ENCODE data around the gene WDR62. TPM values are rescaled to one million over a fixed set of nuclear protein-coding genes. Genes with fewer than 3 reads are reported as not detected.
A peak's percentile ranks its signal among the peaks of the same experiment; 100 is the strongest.

WDR62 gene
- total RNA-seq, 3 donors from 2014 or later (not counting 1 experiment from before 2014, with no cell fraction given) = 3.9 to 5.9 (median 4.8) TPM

DNA sequence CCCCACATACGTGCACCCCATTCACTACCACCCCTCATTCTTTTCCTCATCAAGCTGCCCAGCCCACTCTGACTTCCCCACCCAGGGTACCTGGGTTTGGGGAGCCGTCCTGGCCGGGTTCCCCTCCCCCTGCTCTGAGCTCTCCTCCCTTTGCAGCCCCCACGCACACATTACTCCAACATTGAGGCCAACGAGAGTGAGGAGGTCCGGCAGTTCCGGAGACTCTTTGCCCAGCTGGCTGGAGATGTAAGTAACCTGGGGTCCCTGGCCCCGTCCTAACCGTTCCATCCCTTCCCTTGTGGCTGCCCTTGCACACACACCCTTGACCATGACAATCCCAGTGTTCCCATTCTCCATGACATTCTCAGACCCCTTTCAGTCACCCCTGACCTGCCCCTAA is 87.8 kb downstream of the WDR62 start:
- H3K9me3 ChIP-seq (ENCODE audit: control insufficient read depth, insufficient read depth, low read length) = no peaks in the 10 kb centered on the region
- DNase-seq (no peak), ATAC-seq (no peak)
- Mint-ChIP-seq H3K36me3 (peaks cover 6% of the 10 kb centered on the region), H3K4me1 (peaks cover 17 to 28% of the 10 kb centered on the region in 2 donors), H3K27ac (peak overlapping the region; percentile 14 to 88), H3K27me3 (ENCODE audit: low read depth in 2 of 2) (no peaks in the 10 kb centered on the region), H3K9me3 (no peaks in the 10 kb centered on the region), H3K4me3 (peak overlapping the region; percentile 31)
- peaks cover 44% of the 10 kb centered on the region for H3K36me3 ChIP-seq (ENCODE audit: control insufficient read depth, insufficient read depth, low read length)
- TF ChIP-seq, protein P1, sequence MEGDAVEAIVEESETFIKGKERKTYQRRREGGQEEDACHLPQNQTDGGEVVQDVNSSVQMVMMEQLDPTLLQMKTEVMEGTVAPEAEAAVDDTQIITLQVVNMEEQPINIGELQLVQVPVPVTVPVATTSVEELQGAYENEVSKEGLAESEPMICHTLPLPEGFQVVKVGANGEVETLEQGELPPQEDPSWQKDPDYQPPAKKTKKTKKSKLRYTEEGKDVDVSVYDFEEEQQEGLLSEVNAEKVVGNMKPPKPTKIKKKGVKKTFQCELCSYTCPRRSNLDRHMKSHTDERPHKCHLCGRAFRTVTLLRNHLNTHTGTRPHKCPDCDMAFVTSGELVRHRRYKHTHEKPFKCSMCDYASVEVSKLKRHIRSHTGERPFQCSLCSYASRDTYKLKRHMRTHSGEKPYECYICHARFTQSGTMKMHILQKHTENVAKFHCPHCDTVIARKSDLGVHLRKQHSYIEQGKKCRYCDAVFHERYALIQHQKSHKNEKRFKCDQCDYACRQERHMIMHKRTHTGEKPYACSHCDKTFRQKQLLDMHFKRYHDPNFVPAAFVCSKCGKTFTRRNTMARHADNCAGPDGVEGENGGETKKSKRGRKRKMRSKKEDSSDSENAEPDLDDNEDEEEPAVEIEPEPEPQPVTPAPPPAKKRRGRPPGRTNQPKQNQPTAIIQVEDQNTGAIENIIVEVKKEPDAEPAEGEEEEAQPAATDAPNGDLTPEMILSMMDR (IDR thresholded peaks at IDR 0.05) = no peak
- intact Hi-C loops (cut with micrococcal nuclease) = no loop called here
- no peak overlapping the region for H3K4me3 ChIP-seq (ENCODE audit: low read length)
- peaks cover 19% of the 10 kb centered on the region for H3K4me1 ChIP-seq (ENCODE audit: control insufficient read depth, insufficient read depth, low read length)
- WGBS (ENCODE audit: insufficient coverage) = 93% methylated on average over 9 of the region's 9 CpGs
- H3K27ac ChIP-seq (ENCODE audit: low read length) = no peak overlapping the region
- no peaks in the 10 kb centered on the region for H3K27me3 ChIP-seq (ENCODE audit: control insufficient read depth, insufficient read depth, low read length)

DNA sequence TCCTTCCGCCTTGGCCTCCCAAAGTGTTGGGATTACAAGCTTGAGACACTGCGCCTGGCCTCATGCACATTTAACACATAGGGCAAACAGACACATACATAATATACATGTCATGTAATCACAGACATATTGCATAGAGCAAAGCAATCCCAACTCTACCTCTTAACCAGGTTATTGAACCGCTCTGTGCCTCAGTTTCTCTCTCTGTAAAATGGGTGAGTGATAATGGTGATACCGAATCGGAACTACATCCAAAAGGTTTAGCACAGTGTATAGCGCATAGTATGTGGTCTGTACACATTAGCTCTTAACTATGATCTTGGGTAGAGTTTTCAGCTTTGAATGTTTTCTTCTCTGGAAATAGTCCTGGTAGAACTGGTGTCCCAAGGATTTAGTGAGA is 89.9 kb downstream of the WDR62 start:
- H3K4me3 Mint-ChIP-seq = no peak overlapping the region
- WGBS (ENCODE audit: insufficient coverage) = 97% methylated on average over 5 of the region's 6 CpGs

DNA sequence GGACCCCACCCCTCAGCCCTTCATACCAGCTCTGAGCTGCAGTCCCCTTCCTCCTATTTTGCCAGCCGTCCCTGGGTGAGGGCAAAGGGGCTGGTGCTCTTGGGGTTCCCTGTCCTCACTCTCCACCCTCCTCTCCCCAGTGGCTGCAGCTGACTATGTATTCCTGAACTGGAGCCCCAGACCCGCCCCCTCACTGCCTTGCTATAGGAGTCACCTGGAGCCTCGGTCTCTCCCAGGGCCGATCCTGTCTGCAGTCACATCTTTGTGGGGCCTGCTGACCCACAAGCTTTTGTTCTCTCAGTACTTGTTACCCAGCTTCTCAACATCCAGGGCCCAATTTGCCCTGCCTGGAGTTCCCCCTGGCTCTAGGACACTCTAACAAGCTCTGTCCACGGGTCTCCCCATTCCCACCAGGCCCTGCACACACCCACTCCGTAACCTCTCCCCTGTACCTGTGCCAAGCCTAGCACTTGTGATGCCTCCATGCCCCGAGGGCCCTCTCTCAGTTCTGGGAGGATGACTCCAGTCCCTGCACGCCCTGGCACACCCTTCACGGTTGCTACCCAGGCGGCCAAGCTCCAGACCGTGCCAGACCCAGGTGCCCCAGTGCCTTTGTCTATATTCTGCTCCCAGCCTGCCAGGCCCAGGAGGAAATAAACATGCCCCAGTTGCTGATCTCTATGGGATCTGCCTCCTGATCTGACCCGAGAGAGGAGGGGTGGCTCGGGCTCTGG is 95.1 kb downstream of the WDR62 start:
- no peak overlapping the region for H3K4me3 Mint-ChIP-seq
- TF ChIP-seq, protein P1 (IDR thresholded peaks at IDR 0.05) = no peak
- intact Hi-C loops (cut with micrococcal nuclease) = no loop called here
- Histone ChIP-seq H3K4me3 (ENCODE audit: low read length) (no peak overlapping the region), H3K27ac (ENCODE audit: low read length) (no peak overlapping the region), H3K4me1 (ENCODE audit: control insufficient read depth, insufficient read depth, low read length) (peaks cover 5% of the 10 kb centered on the region), H3K27me3 (ENCODE audit: control insufficient read depth, insufficient read depth, low read length) (no peaks in the 10 kb centered on the region), H3K9me3 (ENCODE audit: control insufficient read depth, insufficient read depth, low read length) (no peaks in the 10 kb centered on the region), H3K36me3 (ENCODE audit: control insufficient read depth, insufficient read depth, low read length) (peaks cover 56% of the 10 kb centered on the region)
- WGBS (ENCODE audit: insufficient coverage) = 95% methylated on average over 13 of the region's 13 CpGs
- no peaks in the 10 kb centered on the region for H3K27me3 Mint-ChIP-seq (ENCODE audit: low read depth in 2 of 2)
- no peaks in the 10 kb centered on the region for H3K9me3 Mint-ChIP-seq
- peak overlapping the region in 1 of 2 donors; percentile 73 for H3K27ac Mint-ChIP-seq
- DNase-seq = no peak
- H3K4me1 Mint-ChIP-seq = peaks cover 0 to 23% of the 10 kb centered on the region in 2 donors
- no peak for ATAC-seq
- H3K36me3 Mint-ChIP-seq = peaks cover 6% of the 10 kb centered on the region

More for the DNA sequence above, 89.9 kb downstream of the WDR62 start:
- no peak overlapping the region for H3K27ac Mint-ChIP-seq
- intact Hi-C loops (cut with micrococcal nuclease) = no loop called here
- no peak for DNase-seq
- TF ChIP-seq, protein P1 (IDR thresholded peaks at IDR 0.05) = no peak
- Histone ChIP-seq H3K4me3 (ENCODE audit: low read length) (no peak overlapping the region), H3K9me3 (ENCODE audit: control insufficient read depth, insufficient read depth, low read length) (no peaks in the 10 kb centered on the region), H3K36me3 (ENCODE audit: control insufficient read depth, insufficient read depth, low read length) (peaks cover 60% of the 10 kb centered on the region), H3K4me1 (ENCODE audit: control insufficient read depth, insufficient read depth, low read length) (peaks cover 13% of the 10 kb centered on the region), H3K27ac (ENCODE audit: low read length) (no peak overlapping the region), H3K27me3 (ENCODE audit: control insufficient read depth, insufficient read depth, low read length) (no peaks in the 10 kb centered on the region)
- no peak for ATAC-seq
- H3K4me1 Mint-ChIP-seq = peaks cover 17 to 34% of the 10 kb centered on the region in 2 donors
- H3K27me3 Mint-ChIP-seq (ENCODE audit: low read depth in 2 of 2) = no peaks in the 10 kb centered on the region
- H3K9me3 Mint-ChIP-seq = no peaks in the 10 kb centered on the region
- peaks cover 6% of the 10 kb centered on the region for H3K36me3 Mint-ChIP-seq

All from natural killer cell (primary cell).